ENCODE data around the gene CASP8. TPM values are rescaled to one million over a fixed set of nuclear protein-coding genes. Genes with fewer than 3 reads are reported as not detected.

The CASP8 gene
- total RNA-seq, 1 donor from 2014 or later, result 84.4 TPM

DNA sequence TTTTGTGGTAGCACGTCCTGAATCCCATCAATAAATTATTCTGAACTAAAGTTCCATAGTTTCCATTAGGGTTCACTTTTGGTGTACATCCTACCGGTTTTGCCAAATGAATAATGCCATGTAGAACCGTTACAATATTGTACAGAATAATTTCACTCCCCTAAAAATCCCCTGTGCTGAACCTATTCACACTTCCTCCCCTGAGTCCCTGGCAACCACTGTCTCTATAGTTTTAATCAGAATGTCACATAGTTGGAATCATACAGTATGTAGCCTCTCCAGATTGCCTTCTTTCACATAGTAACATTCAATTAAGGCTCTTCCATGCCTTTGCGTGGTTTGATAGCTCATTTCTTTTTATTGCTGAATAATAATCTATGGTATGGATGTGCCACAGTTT lies 9.6 kb upstream of the CASP8 start:
- TF ChIP-seq, protein P1, sequence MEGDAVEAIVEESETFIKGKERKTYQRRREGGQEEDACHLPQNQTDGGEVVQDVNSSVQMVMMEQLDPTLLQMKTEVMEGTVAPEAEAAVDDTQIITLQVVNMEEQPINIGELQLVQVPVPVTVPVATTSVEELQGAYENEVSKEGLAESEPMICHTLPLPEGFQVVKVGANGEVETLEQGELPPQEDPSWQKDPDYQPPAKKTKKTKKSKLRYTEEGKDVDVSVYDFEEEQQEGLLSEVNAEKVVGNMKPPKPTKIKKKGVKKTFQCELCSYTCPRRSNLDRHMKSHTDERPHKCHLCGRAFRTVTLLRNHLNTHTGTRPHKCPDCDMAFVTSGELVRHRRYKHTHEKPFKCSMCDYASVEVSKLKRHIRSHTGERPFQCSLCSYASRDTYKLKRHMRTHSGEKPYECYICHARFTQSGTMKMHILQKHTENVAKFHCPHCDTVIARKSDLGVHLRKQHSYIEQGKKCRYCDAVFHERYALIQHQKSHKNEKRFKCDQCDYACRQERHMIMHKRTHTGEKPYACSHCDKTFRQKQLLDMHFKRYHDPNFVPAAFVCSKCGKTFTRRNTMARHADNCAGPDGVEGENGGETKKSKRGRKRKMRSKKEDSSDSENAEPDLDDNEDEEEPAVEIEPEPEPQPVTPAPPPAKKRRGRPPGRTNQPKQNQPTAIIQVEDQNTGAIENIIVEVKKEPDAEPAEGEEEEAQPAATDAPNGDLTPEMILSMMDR (IDR thresholded peaks at IDR 0.05), result no peak
- Mint-ChIP-seq H3K4me1 (peaks cover 71% of the 10 kb centered on the region), H3K36me3 (ENCODE audit: low read depth) (peaks cover 10% of the 10 kb centered on the region), H3K27ac (peak overlapping the region; percentile 4), H3K9me3 (no peaks in the 10 kb centered on the region), H3K27me3 (no peaks in the 10 kb centered on the region), H3K4me3 (no peak overlapping the region)
- ChIA-PET POLR2A (no interaction called here), CTCF (interaction anchor here (1.2 kb wide), 1 partner anchor 19 kb away, joined by 3 read pairs; no protein-coding TSS in a partner anchor)
- intact Hi-C loops (cut with micrococcal nuclease), result loop anchor here (1.0 kb wide), 1 partner anchor 8 kb away; no protein-coding TSS in a partner anchor
- peak; percentile 56 for ATAC-seq (ENCODE audit: low read depth)
- no peak for DNase-seq

DNA sequence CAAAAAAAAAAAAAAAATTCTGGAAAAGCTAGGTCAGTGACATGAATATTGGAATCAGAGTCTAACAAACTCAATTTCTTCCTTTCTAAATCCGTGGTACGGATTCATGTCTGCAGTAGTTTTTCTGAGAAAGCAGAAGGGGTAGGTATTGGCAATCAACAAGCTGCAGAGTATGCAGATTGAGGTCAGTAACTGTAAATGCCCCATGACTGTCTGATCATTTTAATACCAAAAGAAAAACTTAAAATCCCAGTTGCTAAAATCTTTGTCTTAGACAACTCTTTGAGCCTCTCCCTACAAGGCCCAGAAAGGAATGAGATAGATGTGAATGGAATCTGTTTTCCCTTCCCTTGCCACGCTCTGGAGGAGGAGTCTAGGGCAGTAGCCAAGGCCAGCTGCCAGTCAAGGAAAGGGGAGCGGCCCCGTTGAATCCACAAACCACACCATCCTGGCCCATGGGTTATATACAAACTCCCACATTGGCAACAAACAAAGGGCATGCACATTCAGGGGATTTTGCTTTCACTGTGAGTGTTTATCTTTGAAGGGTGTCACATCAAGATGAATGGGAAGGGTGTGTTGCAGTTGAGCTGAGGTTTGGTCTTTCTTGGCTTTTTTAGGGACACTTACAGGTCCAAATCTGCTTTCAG lies 6.1 kb upstream of the CASP8 start:
- Mint-ChIP-seq H3K27ac (peak overlapping the region; percentile 86), H3K4me3 (no peak overlapping the region), H3K36me3 (ENCODE audit: low read depth) (peaks cover 3% of the 10 kb centered on the region), H3K27me3 (no peaks in the 10 kb centered on the region), H3K4me1 (peaks cover 86% of the 10 kb centered on the region), H3K9me3 (no peaks in the 10 kb centered on the region)
- TF ChIP-seq, protein P1 (IDR thresholded peaks at IDR 0.05), result no peak
- intact Hi-C loops (cut with micrococcal nuclease), result no loop called here
- DNase-seq, result no peak
- ATAC-seq (ENCODE audit: low read depth), result no peak
- ChIA-PET POLR2A (interaction anchor here (1.1 to 2.1 kb wide), 3 partner anchors 12 to 31 kb away, joined by 5 to 17 read pairs (median 10); no protein-coding TSS in a partner anchor), CTCF (interaction anchor here (1.0 to 4.3 kb wide), 2 partner anchors 21 to 111 kb away, joined by 3 to 13 read pairs; no protein-coding TSS in a partner anchor)

DNA sequence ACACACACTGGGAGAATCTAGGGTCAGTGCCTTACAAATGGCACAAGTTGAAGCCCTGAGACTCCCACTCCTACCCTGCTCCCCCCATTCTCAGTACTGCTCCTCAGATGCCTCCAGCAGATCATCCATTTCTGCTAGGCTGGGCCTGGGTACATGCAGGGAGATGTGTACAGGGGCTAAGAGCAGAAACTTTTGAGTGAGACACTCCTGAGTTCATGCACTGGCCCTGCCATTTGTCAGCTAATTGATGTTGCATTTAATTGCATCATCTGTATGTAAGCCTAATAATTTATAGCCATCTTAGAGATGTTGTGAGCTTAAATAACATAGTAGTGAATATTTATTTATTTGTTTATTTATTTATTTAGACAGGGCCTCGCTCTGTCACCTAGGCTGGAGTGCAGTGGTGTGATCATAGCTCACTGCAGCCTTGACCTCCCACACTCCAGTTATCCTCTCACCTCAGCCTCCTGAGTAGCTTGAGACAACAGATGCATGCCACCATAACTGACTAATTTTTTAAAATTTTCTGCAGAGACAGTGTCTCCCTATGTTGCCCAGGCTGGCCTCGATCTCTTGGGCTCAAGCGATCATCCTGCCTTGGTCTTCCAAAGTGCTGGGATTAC lies 4.8 kb upstream of the CASP8 start:
- peaks cover 86% of the 10 kb centered on the region for H3K4me1 Mint-ChIP-seq
- peaks cover 5% of the 10 kb centered on the region for H3K36me3 Mint-ChIP-seq (ENCODE audit: low read depth)
- POLR2A ChIA-PET, result no interaction called here
- CTCF ChIA-PET, result interaction anchor here (0.8 to 4.3 kb wide), 3 partner anchors 15 to 72 kb away, joined by 3 to 13 read pairs (median 4); partner anchors contain the start of gene CASP10
- intact Hi-C loops (cut with micrococcal nuclease), result loop anchor here (5.0 kb wide), 1 partner anchor 1012 kb away; the partner anchor contains the start of gene NOP58
- no peak for ATAC-seq (ENCODE audit: low read depth)
- no peak for DNase-seq
- TF ChIP-seq, protein P1 (IDR thresholded peaks at IDR 0.05), result no peak
- peak overlapping the region; percentile 98 for H3K27ac Mint-ChIP-seq
- no peaks in the 10 kb centered on the region for H3K27me3 Mint-ChIP-seq
- H3K9me3 Mint-ChIP-seq, result no peaks in the 10 kb centered on the region
- H3K4me3 Mint-ChIP-seq, result no peak overlapping the region

DNA sequence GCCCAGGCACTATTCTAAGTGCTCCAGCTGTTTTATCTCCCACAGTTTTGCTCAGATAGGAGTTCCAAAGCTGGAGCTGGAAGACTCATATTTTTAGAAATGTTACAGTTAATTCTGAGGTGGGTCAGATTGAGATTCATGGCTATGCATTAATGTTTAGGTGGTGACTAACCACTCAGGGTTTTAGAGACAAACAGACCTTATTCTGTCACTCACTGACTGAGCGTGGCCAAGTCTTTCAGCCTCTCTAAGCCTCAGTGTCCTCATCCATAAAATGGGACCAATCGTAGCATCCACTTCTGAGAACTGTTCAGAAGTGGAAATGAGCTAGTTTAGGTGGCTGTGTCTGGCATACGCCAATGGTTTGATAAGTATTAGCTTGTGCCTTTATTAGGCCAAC lies 4.3 kb upstream of the CASP8 start:
- Mint-ChIP-seq H3K27ac (peak overlapping the region; percentile 98), H3K9me3 (no peaks in the 10 kb centered on the region), H3K36me3 (ENCODE audit: low read depth) (peaks cover 7% of the 10 kb centered on the region), H3K27me3 (no peaks in the 10 kb centered on the region), H3K4me1 (peaks cover 84% of the 10 kb centered on the region), H3K4me3 (no peak overlapping the region)
- POLR2A ChIA-PET, result interaction anchor here (5.1 kb wide), 1 partner anchor 23 kb away, joined by 57 read pairs; no protein-coding TSS in a partner anchor
- TF ChIP-seq, protein P1 (IDR thresholded peaks at IDR 0.05), result no peak
- CTCF ChIA-PET, result interaction anchor here (0.8 to 4.3 kb wide), 3 partner anchors 14 to 73 kb away, joined by 3 to 13 read pairs (median 4); partner anchors contain the start of gene CASP10
- intact Hi-C loops (cut with micrococcal nuclease), result loop anchor here (5.0 kb wide), 1 partner anchor 1011 kb away; the partner anchor contains the start of gene NOP58
- ATAC-seq (ENCODE audit: low read depth) (no peak), DNase-seq (no peak)
